Endometrial microvascular endothelial cells (primary cell): ENCODE results near the gene BEND7. TPM values are rescaled to one million over a fixed set of nuclear protein-coding genes. Genes with fewer than 3 reads are reported as not detected.

Source experiments
- in situ Hi-C: cut with HindIII; loops from 2 replicates; pipeline ENCODE4 v1.10.0; 2017; ENCODE audit warnings: low sequenced_read_pairs, low pct_unique_long_range_greater_than_20kb; ENCODE audit errors: inconsistent ontology term
- total RNA-seq: library from RNA; depleted of rRNA; stranded (reverse); fragments of >200 nt; gene quantifications from one replicate; pipeline ENCODE4 v1.2.3, GENCODE V29; 2015; ENCODE audit errors: inconsistent ontology term

The BEND7 gene
- total RNA-seq, 1 donor from 2014 or later, result 9.0 TPM

GRCh38 chr10:13491747-13492360, 37.0 kb downstream of the BEND7 start:
- in situ Hi-C loops, result no loop called here

- in situ Hi-C loops, result no loop called here
Measured at GRCh38 chr10:13490503-13490902, 38.3 kb downstream of the BEND7 start.

- in situ Hi-C loops, result no loop called here
Measured at GRCh38 chr10:13489035-13489599, 39.7 kb downstream of the BEND7 start.

- in situ Hi-C loops, result no loop called here
Measured at GRCh38 chr10:13485623-13486022, 43.2 kb downstream of the BEND7 start.

GRCh38 chr10:13483951-13484350, 44.9 kb downstream of the BEND7 start:
- in situ Hi-C loops, result no loop called here

GRCh38 chr10:13483073-13483472, 45.7 kb downstream of the BEND7 start:
- in situ Hi-C loops, result no loop called here

GRCh38 chr10:13481690-13482089, 47.1 kb downstream of the BEND7 start:
- in situ Hi-C loops, result no loop called here

GRCh38 chr10:13475124-13475523, 53.7 kb downstream of the BEND7 start:
- in situ Hi-C loops, result no loop called here

GRCh38 chr10:13473986-13474385, 54.8 kb downstream of the BEND7 start:
- in situ Hi-C loops, result no loop called here

- in situ Hi-C loops, result no loop called here
Measured at GRCh38 chr10:13472359-13472758, 56.5 kb downstream of the BEND7 start.

GRCh38 chr10:13470270-13470669, 58.5 kb downstream of the BEND7 start:
- in situ Hi-C loops, result no loop called here

GRCh38 chr10:13462551-13462950, 66.3 kb downstream of the BEND7 start:
- in situ Hi-C loops, result no loop called here

GRCh38 chr10:13458687-13459012, 70.2 kb downstream of the BEND7 start:
- in situ Hi-C loops, result no loop called here

GRCh38 chr10:13457958-13458686, 70.7 kb downstream of the BEND7 start:
- in situ Hi-C loops, result no loop called here

- in situ Hi-C loops, result no loop called here
Measured at GRCh38 chr10:13453896-13454295, 74.9 kb downstream of the BEND7 start.

GRCh38 chr10:13450069-13450468, 78.7 kb downstream of the BEND7 start:
- in situ Hi-C loops, result no loop called here

- in situ Hi-C loops, result no loop called here
Measured at GRCh38 chr10:13449296-13449695, 79.5 kb downstream of the BEND7 start.

- in situ Hi-C loops, result no loop called here
Measured at GRCh38 chr10:13448216-13448615, 80.6 kb downstream of the BEND7 start.

GRCh38 chr10:13445656-13446400, 83.0 kb downstream of the BEND7 start:
- in situ Hi-C loops, result no loop called here

- in situ Hi-C loops, result no loop called here
Measured at GRCh38 chr10:13441476-13441875, 87.3 kb downstream of the BEND7 start.
